Stimulated activated CD8-positive, alpha-beta memory T cell treated with anti-CD3 and anti-CD28 coated beads, Interleukin-4, amount 100 ng/mL, for 24 hours (primary cell): ENCODE data around the gene RUNDC3A.
"Not testable (repeated sequence)": the region's sequence is repeated elsewhere in the genome, so short reads cannot be mapped to it uniquely, and the experiment has no call there.

Experiments
- DNase-seq: peaks from one replicate; pipeline ENCODE4 v3.0.0-alpha.2; 2020; ENCODE audit warnings: low read depth

Gene RUNDC3A

DNA sequence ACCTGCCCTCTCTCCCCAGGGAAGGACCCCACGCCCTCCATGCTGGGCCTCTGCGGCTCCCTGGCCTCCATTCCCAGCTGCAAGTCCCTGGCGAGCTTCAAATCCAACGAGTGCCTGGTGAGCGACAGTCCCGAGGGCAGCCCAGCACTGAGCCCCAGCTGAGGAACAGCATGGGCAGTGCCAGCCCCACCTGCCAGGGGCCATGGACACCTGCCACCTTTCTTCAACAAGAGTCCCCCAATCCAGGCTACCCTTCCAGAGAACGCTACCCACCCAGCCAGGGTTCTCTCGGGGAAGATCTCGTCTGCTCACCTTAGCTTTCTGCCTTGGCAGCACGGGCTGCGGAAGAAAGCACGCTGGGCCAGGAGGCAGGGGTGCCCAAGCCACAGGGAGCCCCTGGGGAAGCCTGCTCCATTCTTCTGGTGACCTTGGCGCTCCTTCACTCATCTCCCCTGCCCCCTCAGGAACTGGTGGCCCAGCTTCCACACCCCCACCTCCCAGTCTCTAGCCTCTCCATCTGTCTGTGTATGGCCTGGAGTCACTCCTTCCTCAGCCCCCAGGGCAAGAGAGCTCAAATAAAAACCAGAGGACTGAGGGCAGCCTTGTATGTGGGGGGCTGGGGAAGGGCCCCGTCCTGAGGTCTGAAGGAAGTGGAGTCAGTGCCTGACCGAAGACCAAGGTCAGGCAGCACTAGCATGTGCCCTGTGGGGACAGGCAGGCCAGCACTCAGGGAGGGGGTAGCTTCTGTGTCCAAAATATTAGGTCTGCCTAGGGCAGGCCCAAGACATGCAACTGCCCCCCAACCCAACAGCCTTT, 9.9 kb downstream of the RUNDC3A start:
- no peak for DNase-seq

GRCh38 chr17:44320066-44320465, 11.7 kb downstream of the RUNDC3A start:
- no peak for DNase-seq

DNA sequence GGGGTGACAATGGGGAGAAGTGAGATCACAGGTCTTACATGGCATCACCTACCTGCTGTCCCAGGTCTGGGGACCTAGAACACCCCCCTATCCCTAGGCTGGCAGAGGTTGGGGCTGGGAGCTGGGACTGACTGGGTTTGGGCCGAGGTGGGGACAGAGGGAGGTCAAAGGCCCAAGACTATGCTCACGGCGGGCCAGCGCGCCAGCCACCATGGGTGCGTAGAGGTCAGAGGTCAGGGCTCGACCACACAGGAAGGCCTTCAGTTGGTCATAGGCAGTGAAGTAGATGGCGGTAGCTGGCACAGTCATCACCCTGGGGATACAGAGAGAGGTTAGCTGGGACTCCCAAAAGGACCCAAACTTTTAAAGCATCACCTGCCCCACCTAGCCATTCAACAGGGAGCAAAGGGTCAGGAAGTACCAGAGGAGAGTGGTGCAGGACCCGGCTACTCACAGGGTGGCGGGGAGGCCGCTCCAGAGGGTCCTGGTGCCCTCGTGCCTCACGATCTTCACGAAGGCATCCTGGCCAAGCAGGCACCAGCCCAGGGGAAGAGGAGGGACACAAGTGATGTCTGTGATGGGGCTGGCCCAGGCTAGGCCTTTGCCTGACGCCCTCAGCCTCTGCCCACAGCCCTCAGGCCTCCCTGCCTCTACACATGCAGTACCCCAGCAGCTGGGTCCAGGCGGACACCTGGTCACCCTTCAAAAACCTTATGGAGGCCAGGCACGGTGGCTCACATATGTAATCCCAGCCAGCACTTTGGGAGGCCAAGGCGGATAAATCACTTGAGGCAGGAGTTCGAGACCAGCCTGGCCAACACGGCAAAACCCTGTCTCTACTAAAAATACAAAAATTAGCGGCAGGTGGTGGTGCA, 13.1 kb downstream of the RUNDC3A start:
- no peak for DNase-seq

- no peak for DNase-seq
Observed at GRCh38 chr17:44322236-44322895, 14.0 kb downstream of the RUNDC3A start.

DNA sequence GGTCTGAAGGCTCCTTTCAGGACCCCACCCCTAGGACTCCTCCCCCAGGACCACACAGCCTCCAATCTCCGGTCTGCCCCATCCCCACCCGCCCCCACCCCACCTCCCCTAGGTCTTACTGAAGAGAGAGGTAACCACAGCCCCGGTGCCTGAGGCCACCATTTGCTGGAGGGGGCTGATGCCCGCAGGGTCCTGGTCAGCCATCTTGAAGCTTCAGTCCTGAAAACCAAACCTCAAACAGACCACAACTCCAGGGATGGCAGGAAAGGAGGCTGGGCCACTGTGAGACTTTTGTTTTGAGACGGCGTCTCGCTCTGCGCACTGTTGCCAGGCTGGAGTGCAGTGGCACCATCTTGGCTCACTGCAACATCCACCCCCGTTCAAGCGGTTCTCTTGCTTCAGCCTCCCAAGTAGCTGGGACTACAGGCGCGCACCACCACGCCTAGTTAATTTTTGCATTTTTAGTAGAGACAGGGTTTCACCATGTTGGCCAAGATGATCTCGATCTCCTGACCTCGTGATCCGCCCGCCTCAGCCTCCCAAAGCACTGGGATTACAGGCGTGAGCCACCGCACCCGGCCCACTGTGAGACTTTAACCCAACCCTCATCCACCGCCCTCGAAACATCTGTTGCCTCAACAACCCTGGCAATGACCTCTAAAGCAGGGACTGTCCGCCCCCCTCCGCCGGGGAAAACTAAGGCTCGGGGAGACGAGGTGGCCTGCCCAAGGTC, 15.1 kb downstream of the RUNDC3A start:
- DNase-seq, result no peak

- DNase-seq, result no peak
Observed at GRCh38 chr17:44324092-44324570, 15.7 kb downstream of the RUNDC3A start.

DNA sequence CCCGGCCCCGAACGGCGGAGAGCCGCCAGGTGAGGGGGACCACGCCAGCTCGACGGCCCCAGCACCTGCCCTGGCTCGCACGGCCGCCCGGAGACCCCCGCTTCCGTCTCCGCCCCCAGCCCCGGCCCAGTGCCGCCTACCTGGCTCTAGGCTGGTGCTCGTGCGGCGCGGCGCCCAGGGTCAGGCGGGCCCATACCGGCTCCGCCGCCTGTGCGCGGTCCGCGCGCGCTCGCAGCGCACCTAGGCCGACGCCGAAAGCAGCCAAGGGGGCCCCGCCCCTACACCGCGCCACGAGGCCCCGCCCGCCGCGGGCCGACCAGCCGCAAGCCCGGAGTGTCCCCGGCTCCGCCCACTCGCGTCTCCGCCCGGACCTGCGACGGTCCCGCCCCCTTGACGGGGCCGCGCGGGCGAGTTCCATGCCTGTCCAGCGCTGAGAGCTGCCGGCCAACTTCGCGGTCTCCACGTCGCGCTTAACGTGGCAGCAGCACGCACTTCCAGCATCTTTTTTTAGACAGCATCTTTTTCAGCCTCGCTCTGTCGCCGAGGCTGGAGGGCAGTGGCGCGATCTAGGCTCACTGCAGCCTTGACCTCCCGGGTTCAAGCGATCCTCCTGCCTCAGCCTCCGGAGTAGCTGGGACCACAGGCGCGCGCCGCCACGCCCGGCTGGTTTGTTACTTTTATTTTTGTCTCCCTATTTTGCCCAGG, 16.3 kb downstream of the RUNDC3A start, which contains the start of gene SLC25A39:
TSS of gene SLC25A39 (minus strand) at position 253 of the 705 bp plus-strand sequence. CDS start 1,261 bp downstream, outside the sequence.
- DNase-seq, result peak; percentile 90

GRCh38 chr17:44326861-44327444, 18.6 kb downstream of the RUNDC3A start:
- DNase-seq, result peak; percentile 89

GRCh38 chr17:44327715-44328449, 19.5 kb downstream of the RUNDC3A start:
- DNase-seq, result no peak

- not testable (repeated sequence) for DNase-seq
Observed at GRCh38 chr17:44329516-44329915, 21.1 kb downstream of the RUNDC3A start.

GRCh38 chr17:44330263-44330662, 21.9 kb downstream of the RUNDC3A start:
- DNase-seq, result not testable (repeated sequence)

DNA sequence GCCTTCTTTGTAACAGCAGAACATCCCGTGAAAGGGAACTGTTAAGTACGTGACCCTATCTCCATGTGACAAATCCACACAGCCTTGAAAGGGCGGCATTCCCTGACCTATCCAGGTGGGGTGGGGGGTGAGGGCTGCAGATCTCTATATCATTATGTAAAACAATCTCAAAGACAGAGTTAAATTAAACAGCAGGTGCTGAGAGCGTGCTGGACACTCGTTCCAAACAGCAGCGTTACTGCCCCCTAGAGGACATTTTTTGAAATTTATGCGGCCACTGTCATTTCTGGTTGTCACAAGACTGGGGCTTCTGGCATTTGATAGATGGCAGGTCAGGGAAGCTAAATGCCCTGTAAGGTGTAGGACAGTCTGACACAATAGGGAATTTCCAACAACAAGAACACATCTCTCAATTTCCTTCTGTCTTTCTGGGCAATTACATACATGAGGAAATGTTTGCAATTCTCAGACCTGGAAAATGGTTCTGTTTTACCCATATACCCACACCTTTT, 22.9 kb downstream of the RUNDC3A start:
- DNase-seq, result no peak

- no peak for DNase-seq
Observed at GRCh38 chr17:44333371-44333770, 25.0 kb downstream of the RUNDC3A start.

- no peak for DNase-seq
Observed at GRCh38 chr17:44334315-44334714, 25.9 kb downstream of the RUNDC3A start.

DNA sequence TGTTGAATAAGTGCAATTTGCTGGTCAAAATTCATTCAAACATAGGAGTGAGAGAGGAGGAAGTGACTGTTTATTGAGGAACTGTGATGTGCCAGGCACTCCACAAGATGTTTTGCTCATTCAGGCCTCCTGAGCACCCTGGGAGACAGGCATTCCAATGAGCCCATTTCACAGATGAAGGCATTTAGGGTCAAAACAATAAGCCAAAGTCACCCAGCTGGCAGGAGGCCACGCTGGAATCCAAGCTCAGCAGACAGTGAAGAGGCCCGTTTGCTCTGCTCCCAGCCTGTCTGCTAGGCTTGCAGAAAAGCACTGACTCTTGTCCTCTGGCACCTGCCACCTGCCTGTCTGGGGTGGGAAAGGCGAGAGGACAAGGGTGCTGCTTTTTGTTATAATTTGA, 26.3 kb downstream of the RUNDC3A start:
- DNase-seq, result no peak

GRCh38 chr17:44335564-44335963, 27.2 kb downstream of the RUNDC3A start:
- DNase-seq, result no peak

DNA sequence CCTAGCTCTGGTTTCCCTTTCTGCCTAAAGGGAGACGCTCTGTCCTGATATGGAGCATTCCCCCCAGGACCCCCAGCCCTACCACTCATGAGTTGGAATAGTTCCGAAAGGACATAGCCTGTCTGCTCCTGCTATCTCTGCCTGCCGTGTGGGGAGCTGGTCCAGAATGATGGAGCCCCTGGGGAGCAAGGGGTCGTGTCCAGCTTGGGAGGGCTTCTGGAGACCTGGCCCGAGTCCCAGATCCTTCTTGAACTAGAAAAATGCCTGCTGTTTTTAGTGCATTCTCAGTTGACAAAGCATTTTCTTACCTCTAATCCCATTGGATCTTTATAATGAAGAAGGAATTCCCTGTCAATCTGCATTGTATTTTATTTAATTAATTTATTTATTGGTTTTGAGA, 27.6 kb downstream of the RUNDC3A start:
- no peak for DNase-seq

GRCh38 chr17:44338702-44339101, 30.3 kb downstream of the RUNDC3A start:
- no peak for DNase-seq

GRCh38 chr17:44340553-44340952, 32.2 kb downstream of the RUNDC3A start:
- not testable (repeated sequence) for DNase-seq
